ENCODE results near the gene C1orf21.

DNA sequence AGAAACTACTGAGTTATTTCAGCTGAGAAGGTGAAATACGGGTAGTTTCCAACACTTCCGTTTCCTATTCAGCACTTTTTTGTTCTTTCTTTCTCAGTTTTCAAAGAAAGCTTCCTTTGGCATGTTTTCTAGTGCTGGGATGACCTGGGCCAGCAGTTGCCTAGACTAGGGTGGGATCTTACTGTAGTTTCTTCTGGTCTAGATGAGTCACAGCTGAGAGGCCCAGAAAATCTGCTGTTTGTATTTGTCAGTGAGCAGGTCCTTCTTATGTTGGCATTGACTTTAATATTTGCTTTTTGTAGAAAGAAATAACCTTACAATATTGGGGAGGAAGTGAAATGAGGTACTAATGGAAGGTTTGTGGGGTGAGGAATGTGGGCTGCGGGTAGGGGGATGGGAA, 22.2 kb downstream of the C1orf21 start:
- TF ChIP-seq, protein P1, sequence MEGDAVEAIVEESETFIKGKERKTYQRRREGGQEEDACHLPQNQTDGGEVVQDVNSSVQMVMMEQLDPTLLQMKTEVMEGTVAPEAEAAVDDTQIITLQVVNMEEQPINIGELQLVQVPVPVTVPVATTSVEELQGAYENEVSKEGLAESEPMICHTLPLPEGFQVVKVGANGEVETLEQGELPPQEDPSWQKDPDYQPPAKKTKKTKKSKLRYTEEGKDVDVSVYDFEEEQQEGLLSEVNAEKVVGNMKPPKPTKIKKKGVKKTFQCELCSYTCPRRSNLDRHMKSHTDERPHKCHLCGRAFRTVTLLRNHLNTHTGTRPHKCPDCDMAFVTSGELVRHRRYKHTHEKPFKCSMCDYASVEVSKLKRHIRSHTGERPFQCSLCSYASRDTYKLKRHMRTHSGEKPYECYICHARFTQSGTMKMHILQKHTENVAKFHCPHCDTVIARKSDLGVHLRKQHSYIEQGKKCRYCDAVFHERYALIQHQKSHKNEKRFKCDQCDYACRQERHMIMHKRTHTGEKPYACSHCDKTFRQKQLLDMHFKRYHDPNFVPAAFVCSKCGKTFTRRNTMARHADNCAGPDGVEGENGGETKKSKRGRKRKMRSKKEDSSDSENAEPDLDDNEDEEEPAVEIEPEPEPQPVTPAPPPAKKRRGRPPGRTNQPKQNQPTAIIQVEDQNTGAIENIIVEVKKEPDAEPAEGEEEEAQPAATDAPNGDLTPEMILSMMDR (IDR thresholded peaks at IDR 0.05), result no peak
- TF ChIP-seq POLR2A (IDR thresholded peaks at IDR 0.05) (no peak), EP300 (IDR thresholded peaks at IDR 0.05) (no peak)
